ENCODE measurements around the gene NPAS3.
A peak's percentile ranks its signal among the peaks of the same experiment; 100 is the strongest.

NPAS3 gene

GRCh38 chr14:33376510-33376909 lies 437.8 kb downstream of the NPAS3 start:
- DNase-seq (ENCODE audit: low read depth, low spot score), result no peak

- no peak for DNase-seq (ENCODE audit: low read depth, low spot score)
These were observed 439.1 kb downstream of the NPAS3 start for GRCh38 chr14:33377596-33378390.

GRCh38 chr14:33381717-33382116 lies 443.0 kb downstream of the NPAS3 start:
- DNase-seq (ENCODE audit: low read depth, low spot score), result no peak

GRCh38 chr14:33386140-33386539 lies 447.5 kb downstream of the NPAS3 start:
- DNase-seq (ENCODE audit: low read depth, low spot score), result no peak

- no peak for DNase-seq (ENCODE audit: low read depth, low spot score)
These were observed 448.1 kb downstream of the NPAS3 start for GRCh38 chr14:33386781-33387180.

GRCh38 chr14:33390335-33390734 lies 451.7 kb downstream of the NPAS3 start:
- DNase-seq (ENCODE audit: low read depth, low spot score), result no peak

GRCh38 chr14:33393231-33393894 lies 454.7 kb downstream of the NPAS3 start:
- peak; percentile 16 for DNase-seq (ENCODE audit: low read depth, low spot score)

GRCh38 chr14:33393895-33394368 lies 455.3 kb downstream of the NPAS3 start:
- no peak for DNase-seq (ENCODE audit: low read depth, low spot score)

- no peak for DNase-seq (ENCODE audit: low read depth, low spot score)
These were observed 462.6 kb downstream of the NPAS3 start for GRCh38 chr14:33401311-33401710.

- no peak for DNase-seq (ENCODE audit: low read depth, low spot score)
These were observed 463.9 kb downstream of the NPAS3 start for GRCh38 chr14:33402604-33403003.

- DNase-seq (ENCODE audit: low read depth, low spot score), result no peak
These were observed 465.4 kb downstream of the NPAS3 start for GRCh38 chr14:33404054-33404453.

GRCh38 chr14:33404964-33405574 lies 466.4 kb downstream of the NPAS3 start:
- DNase-seq (ENCODE audit: low read depth, low spot score), result no peak

GRCh38 chr14:33406766-33407165 lies 468.1 kb downstream of the NPAS3 start:
- DNase-seq (ENCODE audit: low read depth, low spot score), result no peak

- DNase-seq (ENCODE audit: low read depth, low spot score), result no peak
These were observed 469.6 kb downstream of the NPAS3 start for GRCh38 chr14:33408291-33408690.

GRCh38 chr14:33412450-33412849 lies 473.8 kb downstream of the NPAS3 start:
- no peak for DNase-seq (ENCODE audit: low read depth, low spot score)

- DNase-seq (ENCODE audit: low read depth, low spot score), result no peak
These were observed 474.7 kb downstream of the NPAS3 start for GRCh38 chr14:33413381-33413780.

GRCh38 chr14:33414041-33414440 lies 475.4 kb downstream of the NPAS3 start:
- DNase-seq (ENCODE audit: low read depth, low spot score), result no peak

- no peak for DNase-seq (ENCODE audit: low read depth, low spot score)
These were observed 481.5 kb downstream of the NPAS3 start for GRCh38 chr14:33420051-33420627.

GRCh38 chr14:33430414-33431035 lies 491.8 kb downstream of the NPAS3 start:
- DNase-seq (ENCODE audit: low read depth, low spot score), result no peak

GRCh38 chr14:33432407-33433023 lies 493.8 kb downstream of the NPAS3 start:
- no peak for DNase-seq (ENCODE audit: low read depth, low spot score)

GRCh38 chr14:33433396-33433795 lies 494.7 kb downstream of the NPAS3 start:
- no peak for DNase-seq (ENCODE audit: low read depth, low spot score)

All from brain pericyte (primary cell).